ENCODE measurements around the gene MRGPRF. TPM values are rescaled to one million over a fixed set of nuclear protein-coding genes. Genes with fewer than 3 reads are reported as not detected.

Gene MRGPRF
- polyA plus RNA-seq, 1 of the 3 experiments (the other 2 are of a cell fraction): 0.18 TPM

GRCh38 chr11:69014898-69015549 lies 2.0 kb upstream of the MRGPRF start:
- no peak overlapping the region for H2AFZ ChIP-seq (ENCODE audit: low read depth)
- POLR2A ChIA-PET: no interaction called here
- no peak overlapping the region for H3K4me3 ChIP-seq (ENCODE audit: low read depth in 2 of 2, low read length in 1 of 2)
- no peaks in the 10 kb centered on the region for H4K20me1 ChIP-seq (ENCODE audit: insufficient read depth)
- H3K9ac ChIP-seq: no peak overlapping the region
- CTCF ChIA-PET: interaction anchor here (1.5 kb wide), 2 partner anchors 14 to 29 kb away, joined by 3 to 4 read pairs; no protein-coding TSS in a partner anchor
- H3K9me3 ChIP-seq: no peaks in the 10 kb centered on the region
- H3K79me2 ChIP-seq (ENCODE audit: insufficient read depth): no peaks in the 10 kb centered on the region
- no peak overlapping the region for H3K27ac ChIP-seq (ENCODE audit: low read depth in 2 of 2, low read length in 1 of 2)
- no peak overlapping the region for H3K4me2 ChIP-seq
- no peaks in the 10 kb centered on the region for H3K36me3 ChIP-seq (replicated peaks in 1 of 2; ENCODE audit: control insufficient read depth in 1 of 2, insufficient read depth in 2 of 2, low read length in 1 of 2)
- TF ChIP-seq RFX5 (IDR thresholded peaks at IDR 0.05; ENCODE audit: low read length): no peak
- TF ChIP-seq ZBTB33 (IDR thresholded peaks at IDR 0.05; ENCODE audit: borderline replicate concordance, low read depth): no peak
- TF ChIP-seq SIN3A (IDR thresholded peaks at IDR 0.05; ENCODE audit: borderline replicate concordance, low read depth, low read length): no peak
- TF ChIP-seq FOXM1 (IDR thresholded peaks at IDR 0.05; ENCODE audit: low read depth): no peak
- TF ChIP-seq FOXJ3 (CRISPR knock-in tag; IDR thresholded peaks at IDR 0.05): no peak
- TF ChIP-seq USF1 (IDR thresholded peaks at IDR 0.05; ENCODE audit: borderline replicate concordance, low read depth): no peak
- TF ChIP-seq TEAD4 (IDR thresholded peaks at IDR 0.05; ENCODE audit: borderline replicate concordance, insufficient read depth): no peak
- TF ChIP-seq RCOR1 (IDR thresholded peaks at IDR 0.05; ENCODE audit: low read length): no peak
- no peaks in the 10 kb centered on the region for H3F3A ChIP-seq (replicated peaks; ENCODE audit: insufficient read depth)
- DNase-seq: peak; percentile 51
- H3K9me2 ChIP-seq: no peaks in the 10 kb centered on the region
- 89% methylated on average over 8 of the region's 9 CpGs for WGBS (ENCODE audit: low lambda C conversion rate)
- peaks cover 10 to 31% of the 10 kb centered on the region in 2 experiments; a peak in 2 of 4 replicates for H3K4me1 ChIP-seq (ENCODE audit: control insufficient read depth in 1 of 2, insufficient read depth in 2 of 2, low read depth in 1 of 2, low read length in 1 of 2)
- no peaks in the 10 kb centered on the region for H3K27me3 ChIP-seq (ENCODE audit: insufficient read depth)

- Histone ChIP-seq H3F3A (replicated peaks; ENCODE audit: insufficient read depth) (no peaks in the 10 kb centered on the region), H3K4me2 (peak overlapping the region; percentile 65; the same call in 1 of the 2 replicates), H4K20me1 (ENCODE audit: insufficient read depth) (no peaks in the 10 kb centered on the region), H3K27ac (ENCODE audit: low read depth in 2 of 2, low read length in 1 of 2) (peak overlapping the region in 1 of 2 experiments; percentile 14; a peak in 1 of 4 replicates), H3K4me1 (ENCODE audit: control insufficient read depth in 1 of 2, insufficient read depth in 2 of 2, low read depth in 1 of 2, low read length in 1 of 2) (peaks cover 13 to 38% of the 10 kb centered on the region in 2 experiments; a peak in 3 of 4 replicates), H2AFZ (ENCODE audit: low read depth) (no peak overlapping the region), H3K4me3 (ENCODE audit: low read depth in 2 of 2, low read length in 1 of 2) (no peak overlapping the region), H3K9me3 (no peaks in the 10 kb centered on the region), H3K9me2 (no peaks in the 10 kb centered on the region), H3K9ac (no peak overlapping the region), H3K36me3 (replicated peaks in 1 of 2; ENCODE audit: control insufficient read depth in 1 of 2, insufficient read depth in 2 of 2, low read length in 1 of 2) (no peaks in the 10 kb centered on the region), H3K79me2 (ENCODE audit: insufficient read depth) (no peaks in the 10 kb centered on the region), H3K27me3 (ENCODE audit: insufficient read depth) (no peaks in the 10 kb centered on the region)
- ChIA-PET POLR2A (no interaction called here), CTCF (interaction anchor here (0.6 to 4.6 kb wide), 10 partner anchors 8 to 430 kb away, joined by 3 to 26 read pairs (median 4); no protein-coding TSS in a partner anchor)
- 82% methylated on average over 14 of the region's 28 CpGs for WGBS (ENCODE audit: low lambda C conversion rate)
- DNase-seq: peak; percentile 69
- TF ChIP-seq EP300 (IDR thresholded peaks at IDR 0.05; ENCODE audit: borderline replicate concordance in 1 of 2, low read depth in 1 of 2, low read length in 1 of 2) (no peak), MXI1 (IDR thresholded peaks at IDR 0.05; ENCODE audit: low read depth, low read length) (no peak), CHD2 (IDR thresholded peaks at IDR 0.05; ENCODE audit: low read length, partially characterized antibody) (no peak), RXRA (IDR thresholded peaks at IDR 0.05; ENCODE audit: borderline replicate concordance, low read depth) (no peak)
Observed at GRCh38 chr11:69014084-69014851, 1.2 kb upstream of the MRGPRF start.

All from SK-N-SH (cell line).